CMK (cell line): ENCODE results near the gene KITLG.
"Not testable (repeated sequence)": the region's sequence is repeated elsewhere in the genome, so short reads cannot be mapped to it uniquely, and the experiment has no call there.

Experiments used
- DNase-seq: peaks from one replicate; pipeline ENCODE4 v3.0.0-alpha.2; 2010; ENCODE audit warnings: low read depth

KITLG gene

DNA sequence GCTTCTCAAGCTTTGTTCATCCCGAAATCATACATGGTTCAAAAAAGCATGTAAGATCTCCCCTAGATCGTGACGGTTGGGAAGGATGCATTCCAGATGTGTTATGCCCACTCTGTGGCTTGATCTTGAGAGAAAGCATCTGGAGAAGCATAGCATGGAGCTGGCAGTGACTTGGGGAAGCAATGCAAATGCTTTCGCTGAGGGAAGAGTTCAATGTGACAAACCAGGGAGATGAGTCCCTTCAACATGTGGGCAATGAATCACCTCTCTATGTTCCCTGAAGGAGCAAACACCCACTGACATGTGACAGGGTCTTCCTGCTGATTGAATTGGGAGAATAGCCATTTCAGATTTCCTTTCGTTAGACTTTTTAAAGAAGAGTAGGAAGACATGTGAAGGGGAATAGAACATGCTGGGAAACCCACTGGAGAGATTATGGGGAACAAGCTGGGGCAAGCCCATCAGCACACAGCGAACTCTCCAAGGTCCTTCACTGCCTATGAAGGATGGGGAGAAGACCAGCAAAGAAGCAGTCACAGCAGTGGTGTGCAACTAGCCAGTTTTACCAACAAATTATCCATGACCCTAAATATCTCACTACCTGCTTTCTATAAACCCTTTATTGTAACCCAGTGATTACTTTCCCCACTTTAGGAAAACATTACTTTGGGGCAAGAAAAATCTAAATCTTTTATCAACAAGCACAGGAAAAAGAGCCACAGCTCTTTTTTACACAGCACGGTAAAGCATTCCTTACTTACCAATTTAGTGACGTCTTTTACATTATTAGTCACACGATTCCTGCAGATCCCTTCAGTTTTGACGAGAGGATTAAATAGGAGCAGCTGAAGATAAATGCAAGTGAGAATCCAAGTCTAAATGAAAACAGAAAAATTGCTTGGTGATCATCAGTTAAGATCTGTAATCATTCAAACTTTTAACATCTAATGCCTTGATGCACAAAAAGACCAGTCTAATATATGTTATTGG is 35.0 kb downstream of the KITLG start:
- no peak for DNase-seq

DNA sequence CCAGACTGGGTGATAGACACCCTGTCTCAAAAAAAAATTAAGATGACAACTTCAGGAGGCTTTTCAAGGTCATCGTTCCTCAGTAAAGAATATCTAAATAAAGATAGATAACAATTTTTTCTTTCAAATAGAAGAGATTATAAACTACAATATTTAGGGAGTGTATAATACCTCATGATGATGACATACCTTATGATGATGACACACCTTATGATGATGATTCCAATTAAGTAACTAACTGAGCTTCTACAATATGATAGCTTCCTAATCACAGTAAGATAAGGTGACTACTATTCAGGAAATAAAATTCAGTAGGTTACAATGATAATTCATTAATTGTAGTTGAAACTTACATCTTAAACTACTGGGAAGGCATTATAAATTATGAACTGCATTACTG is 40.4 kb downstream of the KITLG start:
- no peak for DNase-seq

DNA sequence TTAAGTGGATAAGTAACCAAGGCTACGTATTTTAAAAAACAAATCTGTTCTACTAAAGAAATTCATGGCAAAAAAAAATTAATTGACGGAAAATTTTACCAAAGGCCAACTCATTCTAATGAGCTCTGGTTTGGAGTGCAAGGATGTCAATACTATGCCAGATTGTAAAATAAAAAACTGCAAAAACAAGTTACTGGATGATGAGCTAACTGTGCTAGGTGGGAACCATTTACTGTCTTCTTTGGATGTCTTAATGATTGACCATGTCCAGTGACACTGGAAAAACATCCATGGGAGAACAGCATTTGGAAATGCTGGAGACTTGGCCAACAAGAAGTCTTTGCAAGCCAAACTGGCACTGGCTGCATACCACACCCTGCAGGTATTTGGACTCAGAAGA is 41.6 kb downstream of the KITLG start:
- DNase-seq: no peak

DNA sequence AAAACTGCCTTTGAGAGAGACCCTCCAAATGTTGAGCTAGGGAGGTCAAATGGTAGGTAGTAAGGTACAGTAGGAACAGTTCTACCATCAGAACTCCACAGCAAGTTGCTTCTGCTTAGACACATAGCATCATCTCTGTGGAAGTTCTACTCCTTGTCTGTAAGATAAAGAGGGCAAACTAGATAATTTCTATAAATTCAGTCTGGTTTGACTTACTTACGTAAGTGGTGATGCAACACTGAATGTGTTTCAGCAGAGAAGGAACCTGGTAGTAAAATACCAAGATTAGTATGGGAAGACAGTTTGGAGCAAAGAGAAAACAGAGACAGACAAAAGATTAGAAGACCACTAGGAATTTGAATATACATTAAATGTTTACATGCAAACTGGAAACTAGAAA is 42.0 kb downstream of the KITLG start:
- DNase-seq: no peak

DNA sequence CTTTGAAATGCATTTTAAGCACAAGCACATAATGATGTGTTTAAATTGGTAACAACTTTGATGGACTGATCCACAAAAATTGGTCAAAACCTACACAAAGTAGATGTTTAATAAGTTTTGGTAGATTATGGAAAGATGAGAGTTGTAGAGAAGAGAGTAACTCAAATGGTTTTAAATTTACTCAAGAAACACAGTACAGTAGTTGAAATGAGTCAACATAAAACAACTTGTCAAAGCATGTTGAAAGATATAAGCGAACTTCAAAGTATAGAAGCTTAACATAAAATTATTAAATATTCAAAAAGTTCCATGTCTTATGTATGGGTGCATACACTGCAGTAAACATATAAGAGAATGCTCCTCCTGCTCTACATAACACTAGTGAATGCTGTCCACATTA is 49.4 kb downstream of the KITLG start:
- DNase-seq: no peak

DNA sequence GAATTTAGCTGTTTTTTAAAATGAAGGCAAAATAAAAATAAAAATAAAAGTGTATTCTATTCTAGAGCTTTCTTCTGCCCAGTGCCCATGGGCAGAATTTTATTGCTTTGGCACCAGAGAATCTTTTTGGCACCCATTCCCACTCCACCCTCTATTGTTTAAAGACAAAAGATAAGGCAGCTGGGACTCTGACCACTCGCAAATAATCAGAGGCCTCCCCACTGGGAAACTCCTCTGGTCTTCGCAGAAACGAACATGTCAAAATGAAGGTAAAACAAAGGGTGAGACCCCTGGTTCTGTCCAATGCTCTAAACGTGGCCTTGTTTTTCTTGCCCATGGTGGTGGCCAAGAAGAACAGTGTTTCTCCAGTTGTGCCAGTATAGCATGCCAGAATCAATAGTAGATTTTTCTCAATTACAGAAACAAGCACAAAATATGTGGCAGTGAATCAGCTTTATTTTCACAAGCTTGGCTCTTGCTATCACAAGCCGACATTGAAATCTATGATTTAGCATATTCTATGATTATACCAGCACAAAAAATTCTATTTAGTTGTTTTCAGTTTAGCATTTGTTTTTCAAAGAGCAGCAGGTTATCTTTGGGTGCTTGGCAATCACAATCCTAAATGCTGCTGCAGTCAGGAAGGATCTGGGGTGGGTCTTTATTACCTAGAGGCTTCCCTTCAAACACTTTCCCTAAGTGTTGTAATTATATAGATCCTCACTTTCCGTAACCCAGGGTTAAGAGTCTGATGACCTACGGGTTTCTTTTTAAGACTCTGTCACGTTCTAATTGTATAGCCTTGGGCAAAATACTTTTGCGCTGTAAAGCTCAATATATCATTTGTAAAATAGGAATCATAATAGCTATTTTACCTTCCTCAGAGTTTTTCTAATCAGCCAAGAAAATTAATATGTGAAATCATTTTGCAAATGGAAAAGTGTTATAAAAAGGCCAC is 50.5 kb downstream of the KITLG start:
- no peak for DNase-seq

DNA sequence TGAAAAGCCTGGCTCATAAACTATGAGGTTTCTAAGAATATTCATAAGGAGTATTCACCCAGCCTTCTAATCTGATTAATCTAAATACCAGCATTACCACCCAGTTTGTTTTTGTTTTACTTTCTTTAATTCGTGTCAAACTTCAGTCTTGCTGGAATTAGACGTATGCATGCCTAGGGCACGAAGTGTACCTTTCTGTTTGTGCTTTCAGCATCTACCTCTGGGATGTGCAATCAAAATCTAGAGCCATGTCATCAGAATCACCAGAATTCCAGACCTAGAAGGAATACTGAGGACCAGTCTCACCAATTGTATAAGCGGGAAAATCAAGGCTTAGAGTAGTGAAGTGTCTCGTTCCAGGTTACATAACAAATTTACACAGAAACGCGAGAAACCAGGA is 57.3 kb downstream of the KITLG start:
- DNase-seq: no peak

DNA sequence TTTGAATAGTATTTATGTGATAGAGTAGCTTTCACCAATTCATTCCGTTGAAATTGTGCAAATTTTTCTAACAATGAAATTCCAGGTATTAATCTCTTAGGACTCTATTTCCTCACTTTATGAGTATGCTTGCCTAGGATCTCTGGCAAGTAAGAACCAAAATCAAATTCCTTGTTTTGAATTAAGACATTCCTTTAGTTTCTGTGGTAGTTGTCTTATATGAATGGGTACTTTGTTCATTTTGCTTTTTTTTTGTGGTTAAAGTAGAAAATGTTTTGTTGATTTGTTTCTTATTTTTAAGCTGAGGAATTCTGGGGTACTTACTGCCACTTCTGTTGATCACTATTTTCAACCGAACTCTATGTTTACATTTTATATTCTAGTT is 59.8 kb downstream of the KITLG start:
- DNase-seq: no peak

DNA sequence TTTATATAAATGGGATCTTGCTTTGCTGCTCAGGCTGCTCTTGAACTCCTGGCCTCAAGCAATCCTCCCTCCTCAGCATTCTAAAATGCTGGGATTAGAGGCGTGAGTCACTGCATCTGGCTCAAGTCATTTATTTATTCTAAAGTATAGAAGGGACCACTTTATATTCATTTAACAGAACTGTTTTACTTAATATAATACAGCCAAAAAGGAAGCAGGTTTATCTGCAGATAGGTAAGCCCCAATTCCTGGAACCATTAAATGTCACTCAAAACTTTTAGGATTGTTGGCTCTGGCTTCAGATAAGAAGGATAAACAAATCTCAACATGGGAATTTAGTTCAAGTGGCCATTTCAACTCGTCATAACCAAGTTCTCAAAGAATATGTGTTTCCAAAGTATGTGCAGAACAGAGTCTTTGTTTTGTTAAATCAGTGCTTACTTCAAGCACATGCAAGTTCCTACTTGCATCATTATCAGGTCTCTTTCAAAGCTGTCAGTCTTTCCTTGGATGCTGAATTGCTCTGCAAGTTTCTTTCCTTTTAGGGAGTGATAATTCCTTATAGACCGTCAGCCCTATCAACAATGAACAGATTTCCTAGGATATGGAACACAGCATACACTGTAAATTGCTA is 60.4 kb downstream of the KITLG start:
- DNase-seq: no peak

DNA sequence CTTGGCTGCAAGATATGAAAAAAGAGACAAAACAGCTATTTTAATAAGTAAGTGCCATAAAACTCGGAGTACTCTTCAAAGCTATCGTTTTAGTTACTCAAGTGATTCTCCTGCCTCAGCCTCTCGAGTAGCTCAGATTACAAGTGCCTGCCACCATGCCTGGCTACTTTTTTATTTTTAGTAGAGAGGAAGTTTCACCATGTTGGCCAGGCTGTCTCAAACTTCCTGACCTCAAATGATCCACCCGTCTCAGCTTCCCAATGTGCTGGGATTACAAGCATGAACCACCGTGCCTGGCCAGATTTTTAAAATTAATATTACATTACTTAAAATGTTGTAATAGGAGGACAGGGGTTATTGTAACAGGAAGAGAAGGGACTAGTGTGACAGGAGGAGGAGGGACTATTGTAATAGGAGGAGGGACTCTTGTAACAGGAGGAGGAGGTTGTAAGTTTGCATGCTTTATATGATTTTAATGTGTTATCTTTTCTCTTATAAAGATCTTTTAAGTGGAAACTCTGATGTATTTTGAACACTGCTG is 61.3 kb downstream of the KITLG start:
- no peak for DNase-seq

DNA sequence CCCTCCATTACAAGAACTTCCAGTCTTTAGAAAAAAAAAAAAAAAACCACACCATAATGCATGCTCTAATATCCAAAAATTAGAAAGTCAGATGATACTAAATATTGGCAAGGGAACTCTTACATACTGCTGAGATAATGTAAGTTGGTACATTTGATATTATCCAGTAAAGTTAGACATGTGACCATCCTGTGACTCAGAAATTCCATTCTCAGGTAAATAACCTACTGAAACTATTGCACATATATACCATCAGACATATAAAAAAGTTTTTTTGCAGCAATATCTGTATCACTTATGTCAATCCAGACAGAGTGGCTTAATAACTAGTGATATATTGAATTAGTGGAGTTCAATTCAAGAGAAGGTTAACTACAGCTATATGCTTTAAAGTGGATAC is 63.5 kb downstream of the KITLG start:
- no peak for DNase-seq

DNA sequence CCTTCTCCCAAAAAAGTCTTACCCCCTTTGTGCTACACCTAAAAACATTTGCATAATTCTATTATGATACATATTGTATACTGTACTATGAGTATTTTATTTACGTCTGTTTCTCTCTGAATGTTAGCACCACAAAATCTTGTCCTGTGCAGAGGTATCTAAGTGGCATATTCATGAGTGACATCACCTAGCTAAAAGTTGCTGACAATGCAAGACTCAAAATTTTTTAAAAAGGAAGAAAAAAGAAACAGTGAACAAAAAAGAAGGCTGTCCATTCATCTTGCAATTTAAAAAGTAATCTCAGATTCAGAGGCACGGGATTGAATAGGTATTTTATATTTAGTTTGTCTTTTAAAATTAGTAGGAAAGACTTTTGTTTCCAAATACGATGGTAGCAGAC is 69.4 kb downstream of the KITLG start:
- DNase-seq: no peak

DNA sequence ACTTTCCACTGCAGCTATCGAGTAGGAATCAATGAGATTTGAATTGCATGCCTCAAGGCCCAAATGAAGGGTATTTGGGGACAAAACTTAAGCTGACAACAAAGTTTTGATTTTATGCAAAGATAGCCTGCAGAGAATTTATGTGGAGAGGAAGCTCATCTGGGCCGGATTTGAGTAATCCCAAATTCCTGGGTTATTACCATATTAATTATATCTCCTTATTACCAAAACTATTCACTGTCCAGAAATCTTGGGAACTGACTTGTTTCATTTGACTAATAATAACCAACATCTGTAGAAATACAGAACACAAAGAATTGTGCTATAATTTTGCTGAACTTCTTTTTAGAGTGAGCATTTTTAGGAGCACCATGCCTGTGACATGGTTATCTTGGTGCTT is 70.4 kb downstream of the KITLG start:
- no peak for DNase-seq

DNA sequence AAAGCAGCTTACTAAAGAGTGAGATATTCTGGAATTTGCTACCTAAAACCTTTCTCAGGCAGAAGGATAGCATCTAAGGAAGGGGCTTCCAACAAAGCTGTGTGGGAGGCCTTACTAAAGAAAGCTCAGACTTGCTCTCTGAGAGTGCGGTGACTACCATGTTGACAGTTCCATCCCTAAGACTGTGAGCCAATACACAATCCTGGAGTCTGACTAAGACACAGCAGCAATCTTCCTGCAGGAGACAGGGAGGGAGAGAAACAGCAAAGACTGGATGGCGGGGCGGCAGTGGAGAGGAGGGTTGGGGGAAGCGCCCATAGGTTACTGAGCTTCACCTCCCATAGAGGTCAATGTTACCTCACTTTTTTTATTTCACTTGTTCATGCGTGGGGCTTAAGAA is 70.9 kb downstream of the KITLG start:
- no peak for DNase-seq

DNA sequence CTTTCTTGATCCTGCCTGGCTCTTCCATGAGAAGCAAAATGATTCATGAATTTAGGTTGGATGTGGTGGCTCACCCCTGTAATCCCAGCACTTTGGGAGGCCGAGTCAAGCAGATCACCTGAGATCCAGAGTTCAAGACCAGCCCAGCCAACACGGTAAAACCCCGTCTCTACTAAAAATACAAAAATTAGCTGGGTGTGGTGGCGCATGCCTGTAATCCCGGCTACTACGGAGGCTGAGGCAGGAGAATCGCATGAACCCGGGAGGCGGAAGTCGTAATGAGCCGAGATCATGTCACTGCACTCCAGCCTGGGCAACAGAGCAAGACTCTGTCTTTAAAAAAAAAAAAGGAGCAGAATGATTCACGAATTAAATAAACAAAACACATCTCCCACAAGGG is 72.4 kb downstream of the KITLG start:
- DNase-seq: not testable (repeated sequence)

DNA sequence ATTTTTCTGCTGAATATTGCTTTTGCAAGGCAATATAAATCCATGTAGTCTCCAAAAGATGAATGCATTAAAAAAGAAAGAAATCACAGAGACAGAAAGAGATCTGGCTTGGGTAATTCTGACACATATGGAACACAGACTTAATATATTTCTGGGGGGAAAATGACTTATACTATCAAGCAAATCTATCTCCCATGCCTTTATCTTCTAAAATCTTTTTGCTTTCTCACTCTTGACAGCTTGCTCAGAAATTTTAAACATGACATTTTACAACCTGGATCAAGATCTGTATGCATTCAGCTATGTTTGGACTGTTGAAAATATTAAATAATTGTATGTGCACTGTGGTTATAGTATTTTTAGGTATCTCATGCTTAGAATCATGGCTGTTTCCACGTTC is 73.0 kb downstream of the KITLG start:
- DNase-seq: no peak

DNA sequence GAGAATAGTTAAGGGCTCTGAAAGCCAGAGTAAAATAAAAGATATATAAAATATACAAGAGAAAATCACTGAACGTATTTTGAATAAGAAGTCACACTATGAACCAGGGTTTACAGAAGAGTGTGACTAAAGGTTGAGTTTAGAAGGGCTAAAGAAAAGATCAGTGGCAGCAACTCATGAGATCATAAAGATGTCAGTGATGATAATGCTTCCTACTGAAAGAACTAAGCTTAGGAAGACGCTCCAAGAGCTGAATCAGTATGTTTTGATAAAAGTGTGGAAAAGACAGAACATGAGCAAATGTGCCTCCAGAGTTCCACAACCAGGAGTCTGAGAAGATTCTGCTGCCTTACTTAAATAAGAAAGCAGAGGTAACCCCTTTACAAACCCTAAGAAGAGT is 74.6 kb downstream of the KITLG start:
- no peak for DNase-seq

DNA sequence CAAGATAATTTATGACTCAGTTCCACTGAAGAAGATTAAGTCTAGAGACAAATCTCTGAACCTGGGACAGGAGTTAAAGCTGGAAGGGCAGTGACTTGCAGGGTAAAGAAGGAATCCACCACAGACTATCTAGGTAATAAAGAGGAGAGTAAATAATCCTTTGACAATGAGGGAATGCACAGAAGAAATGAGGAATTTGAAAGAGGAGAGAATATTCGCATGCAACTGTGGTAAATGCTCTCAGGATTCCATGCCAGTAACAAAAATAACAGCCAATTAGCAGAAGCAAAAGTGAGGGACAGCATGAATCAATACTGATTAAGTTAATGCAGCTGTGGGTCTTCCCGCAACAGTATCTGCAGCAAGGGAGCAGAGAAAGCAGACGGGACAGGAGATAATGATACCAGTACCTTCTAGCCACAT is 77.0 kb downstream of the KITLG start:
- no peak for DNase-seq

DNA sequence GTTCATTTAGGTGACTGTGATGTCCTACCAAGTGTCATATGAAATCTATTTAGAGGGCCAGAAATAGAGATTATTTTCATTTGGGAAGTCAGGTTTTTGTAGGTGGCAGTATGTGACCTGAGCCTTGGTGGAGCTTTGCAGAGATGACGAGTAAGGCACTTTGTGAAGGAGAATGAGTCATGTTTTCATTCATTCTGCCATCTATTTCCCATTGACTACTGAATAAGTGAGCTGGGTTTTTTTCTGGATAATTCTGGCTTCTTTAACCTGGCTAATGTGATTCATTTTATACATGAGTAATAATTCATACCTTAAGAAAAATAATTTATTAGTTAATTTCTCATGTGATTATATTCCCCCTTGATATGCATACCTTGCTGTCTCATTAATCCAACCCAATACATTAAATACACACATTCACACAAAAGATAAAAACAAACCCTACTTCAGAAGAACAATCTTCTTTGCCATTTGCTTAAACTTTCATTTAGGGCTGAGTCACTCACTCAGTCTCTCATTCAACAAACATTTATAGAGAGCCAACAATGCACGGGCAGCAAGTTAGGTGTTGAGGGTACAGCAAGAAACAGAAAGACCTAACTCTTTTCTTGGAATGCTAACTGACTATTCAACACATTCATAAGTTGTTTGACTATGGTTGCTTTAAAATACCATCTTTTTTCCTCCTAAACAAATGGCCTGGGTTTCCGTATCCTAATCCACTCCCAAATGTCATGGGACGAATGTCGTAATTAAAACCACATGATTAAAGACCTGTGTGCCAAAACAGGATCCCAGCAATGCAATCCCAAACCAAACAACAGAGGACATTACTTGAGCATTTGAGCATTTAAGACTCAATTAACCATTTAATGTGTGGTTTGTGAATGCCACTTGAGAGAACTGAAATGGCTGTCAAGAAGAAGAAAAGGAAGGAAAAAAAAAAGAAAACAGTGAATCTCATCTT is 78.0 kb downstream of the KITLG start:
- no peak for DNase-seq

DNA sequence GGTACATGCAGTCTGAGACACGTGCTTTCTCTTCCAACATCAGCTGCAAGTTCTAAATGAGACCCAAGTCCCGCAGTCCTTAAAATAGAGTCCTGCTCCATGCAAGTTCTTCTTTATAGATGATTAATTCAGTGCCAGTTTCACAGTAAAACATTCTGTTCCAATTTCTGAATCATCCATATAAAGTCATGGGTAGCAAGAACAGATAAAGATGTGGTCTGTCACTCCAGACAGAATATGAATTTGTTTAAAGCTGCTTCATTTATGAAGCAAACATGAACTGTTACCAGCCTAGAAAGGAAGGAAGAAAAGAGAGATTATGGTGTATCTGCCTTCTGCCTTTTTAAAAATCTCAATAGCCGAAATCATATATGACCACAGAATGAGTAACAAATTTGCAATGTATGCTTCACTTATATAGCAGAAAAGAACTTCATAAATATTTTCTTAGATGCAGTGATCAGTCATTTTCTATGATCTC is 83.3 kb downstream of the KITLG start:
- no peak for DNase-seq

DNA sequence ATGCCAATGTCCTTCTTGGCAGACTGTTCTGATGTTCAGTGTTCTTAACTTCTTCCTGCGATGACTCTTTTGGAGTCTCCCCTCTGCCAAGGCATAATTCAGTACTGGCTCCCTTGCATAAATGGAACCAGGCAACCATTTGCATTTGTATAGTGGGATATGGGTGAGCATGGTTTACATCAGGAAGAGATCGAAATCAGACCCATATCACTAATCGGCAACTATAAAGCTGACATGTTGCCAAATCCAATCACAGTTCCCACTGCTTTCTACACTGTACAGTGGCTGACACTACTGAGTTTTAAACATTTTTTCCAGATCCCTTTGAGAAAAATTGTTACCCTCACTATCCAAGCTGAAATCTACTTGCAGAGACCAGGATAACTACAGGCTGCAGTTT is 83.8 kb downstream of the KITLG start:
- no peak for DNase-seq
